A673 (cell line): ENCODE results near the gene RASL11A. TPM values are rescaled to one million over a fixed set of nuclear protein-coding genes. Genes with fewer than 3 reads are reported as not detected.

Experiments used
- BruUV-seq: library from RNA; stranded (reverse); fragments of 400-500 nt; replicated peaks from 2 replicates; lab custom pipeline; 2021; lab: Mats Ljungman, UMichigan
- CTCF ChIA-PET: fragments of 300-600 bp; sonication (Branson Sonifier 250); formaldehyde crosslinking; loops from one replicate; lab custom pipeline; 2022; ENCODE audit warnings: antibody characterized with exemption; lab: Charles Lee
- POLR2A ChIA-PET: fragments of 300-600 bp; sonication (Branson Sonifier 250); formaldehyde crosslinking; loops from one replicate; lab custom pipeline; 2022; ENCODE audit warnings: antibody characterized with exemption; ENCODE audit not compliant: low non-redundant PET; lab: Charles Lee
- DNase-seq: peaks from one replicate; pipeline ENCODE4 v3.0.0-alpha.2; 2015; ENCODE audit warnings: low spot score
- H3K27ac ChIP-seq: fragments of 200-600 bp; sonication (generic); 2 replicates; pipeline ENCODE4 v1.5.1; 2016; ENCODE audit warnings: mixed run types, low read depth, mild to moderate bottlenecking, mixed read lengths, antibody characterized with exemption, low read length; ENCODE audit not compliant: poor library complexity, severe bottlenecking
- H3K27me3 ChIP-seq: fragments of 200-600 bp; sonication (generic); replicated peaks from 2 replicates; pipeline ENCODE4 v1.6.1; 2017; ENCODE audit warnings: mixed run types, low read depth, mild to moderate bottlenecking, mixed read lengths, antibody characterized with exemption, low read length; ENCODE audit not compliant: insufficient read depth, poor library complexity
- H3K36me3 ChIP-seq: fragments of 200-600 bp; sonication (generic); 2 replicates; pipeline ENCODE4 v1.6.1; 2016; ENCODE audit warnings: mixed run types, mild to moderate bottlenecking, mixed read lengths, antibody characterized with exemption, low read length; ENCODE audit not compliant: insufficient read depth, poor library complexity, severe bottlenecking
- H3K4me1 ChIP-seq: fragments of 200-600 bp; sonication (generic); 2 replicates; pipeline ENCODE4 v1.6.1; 2017; ENCODE audit warnings: mixed run types, mild to moderate bottlenecking, mixed read lengths, antibody characterized with exemption, low read length; ENCODE audit not compliant: insufficient read depth, poor library complexity, severe bottlenecking
- H3K4me3 ChIP-seq: fragments of 200-600 bp; sonication (generic); 2 replicates; pipeline ENCODE4 v1.5.1; 2016; ENCODE audit warnings: low read depth, mixed run types, mild to moderate bottlenecking, mixed read lengths, low read length; ENCODE audit not compliant: poor library complexity, severe bottlenecking
- H3K9me3 ChIP-seq: fragments of 200-600 bp; sonication (generic); 2 replicates; pipeline ENCODE4 v1.6.1; 2016; ENCODE audit warnings: mixed run types, low read depth, mild to moderate bottlenecking, mixed read lengths, antibody characterized with exemption, low read length; ENCODE audit not compliant: poor library complexity, severe bottlenecking
- CTCF ChIP-seq: fragments of 300-800, 200-600 bp; sonication (generic); conservative IDR thresholded peaks from 2 replicates; pipeline ENCODE4 v1.5.1; 2017; ENCODE audit warnings: low read depth, mild to moderate bottlenecking, antibody characterized with exemption, low read length, moderate library complexity, mixed read lengths
- EZH2 ChIP-seq: fragments of 200-600 bp; sonication (generic); IDR thresholded peaks from 2 replicates; pipeline ENCODE4 v1.6.1; 2017; ENCODE audit warnings: borderline replicate concordance, low read depth, mild to moderate bottlenecking, mixed read lengths, antibody characterized with exemption, low read length; ENCODE audit not compliant: poor library complexity, severe bottlenecking
- intact Hi-C: fragments of 100-400 bp; cut with micrococcal nuclease; formaldehyde crosslinking; loops from one replicate; pipeline ENCODE4 v1.10.0; 2022; ENCODE audit not compliant: unreplicated experiment
- total RNA-seq: library from RNA; stranded (reverse); gene quantifications from 2 replicates; pipeline ENCODE4 v1.2.3, GENCODE V29; 2021

The RASL11A gene
- total RNA-seq, 1 experiment from 2014 or later: 1.1 TPM

- no peak overlapping the region for H3K27ac ChIP-seq
- no peak for DNase-seq
- no peak for TF ChIP-seq EZH2
- H3K4me3 ChIP-seq: no peak overlapping the region
- ChIA-PET CTCF (no interaction called here), POLR2A (no interaction called here)
- H3K4me1 ChIP-seq: no peaks in the 10 kb centered on the region
- intact Hi-C loops: no loop called here
- no TSS peak for BruUV-seq
- H3K36me3 ChIP-seq: no peaks in the 10 kb centered on the region
- H3K9me3 ChIP-seq: no peaks in the 10 kb centered on the region
- H3K27me3 ChIP-seq: no peaks in the 10 kb centered on the region
Measured at GRCh38 chr13:27300941-27301586, 30.4 kb downstream of the RASL11A start.

GRCh38 chr13:27302643-27303262, 32.1 kb downstream of the RASL11A start:
- Histone ChIP-seq H3K4me1 (no peaks in the 10 kb centered on the region), H3K27ac (no peak overlapping the region), H3K36me3 (no peaks in the 10 kb centered on the region), H3K9me3 (no peaks in the 10 kb centered on the region), H3K4me3 (no peak overlapping the region), H3K27me3 (no peaks in the 10 kb centered on the region)
- no peak for TF ChIP-seq EZH2
- no peak for TF ChIP-seq CTCF
- POLR2A ChIA-PET: no interaction called here
- intact Hi-C loops: no loop called here
- CTCF ChIA-PET: no interaction called here
- BruUV-seq: no TSS peak
- DNase-seq: no peak

GRCh38 chr13:27304099-27304498, 33.5 kb downstream of the RASL11A start:
- H3K27me3 ChIP-seq: no peaks in the 10 kb centered on the region
- H3K4me3 ChIP-seq: no peak overlapping the region
- BruUV-seq: no TSS peak
- no peak overlapping the region for H3K27ac ChIP-seq
- no peak for TF ChIP-seq CTCF
- no peaks in the 10 kb centered on the region for H3K36me3 ChIP-seq
- H3K9me3 ChIP-seq: no peaks in the 10 kb centered on the region
- no peak for DNase-seq
- intact Hi-C loops: no loop called here
- POLR2A ChIA-PET: no interaction called here
- H3K4me1 ChIP-seq: no peaks in the 10 kb centered on the region
- CTCF ChIA-PET: no interaction called here

- Histone ChIP-seq H3K27ac (no peak overlapping the region), H3K9me3 (no peaks in the 10 kb centered on the region), H3K36me3 (no peaks in the 10 kb centered on the region), H3K4me1 (no peaks in the 10 kb centered on the region), H3K27me3 (no peaks in the 10 kb centered on the region), H3K4me3 (no peak overlapping the region)
- BruUV-seq: no TSS peak
- ChIA-PET CTCF (no interaction called here), POLR2A (no interaction called here)
- TF ChIP-seq CTCF (no peak), EZH2 (no peak)
- no peak for DNase-seq
- intact Hi-C loops: no loop called here
Measured at GRCh38 chr13:27304611-27305010, 34.0 kb downstream of the RASL11A start.
